ENCODE measurements around the gene FAM151A.

FAM151A gene

DNA sequence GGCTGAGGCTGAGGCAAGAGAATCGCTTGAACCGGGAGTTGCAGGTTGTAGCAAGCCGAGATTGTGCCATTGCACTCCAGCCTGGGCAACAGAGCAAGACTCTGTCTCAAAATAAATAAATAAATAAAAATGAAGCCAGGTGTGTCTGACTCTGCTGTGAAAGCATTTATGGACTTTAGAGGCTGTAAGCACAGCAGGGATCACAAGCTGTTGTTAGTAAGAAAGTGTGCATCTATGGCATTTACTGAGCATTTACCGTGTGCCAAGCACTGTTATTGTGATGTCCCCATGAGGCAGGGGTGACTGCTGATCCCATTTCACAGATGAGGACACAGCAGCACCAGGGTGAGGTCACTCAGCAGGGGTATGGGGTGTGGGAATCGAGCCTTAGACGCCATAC, 20.1 kb downstream of the FAM151A start:
- no peak for DNase-seq

- no peak for DNase-seq
These were observed 20.8 kb downstream of the FAM151A start for GRCh38 chr1:54602554-54602953.

GRCh38 chr1:54601730-54602129, 21.6 kb downstream of the FAM151A start:
- DNase-seq, result no peak

- no peak for DNase-seq
These were observed 22.2 kb downstream of the FAM151A start for GRCh38 chr1:54600947-54601721.

- no peak for DNase-seq
These were observed 24.0 kb downstream of the FAM151A start for GRCh38 chr1:54599211-54599823.

- no peak for DNase-seq
These were observed 25.8 kb downstream of the FAM151A start for GRCh38 chr1:54597455-54598030.

- no peak for DNase-seq
These were observed 26.6 kb downstream of the FAM151A start for GRCh38 chr1:54596756-54597155.

DNA sequence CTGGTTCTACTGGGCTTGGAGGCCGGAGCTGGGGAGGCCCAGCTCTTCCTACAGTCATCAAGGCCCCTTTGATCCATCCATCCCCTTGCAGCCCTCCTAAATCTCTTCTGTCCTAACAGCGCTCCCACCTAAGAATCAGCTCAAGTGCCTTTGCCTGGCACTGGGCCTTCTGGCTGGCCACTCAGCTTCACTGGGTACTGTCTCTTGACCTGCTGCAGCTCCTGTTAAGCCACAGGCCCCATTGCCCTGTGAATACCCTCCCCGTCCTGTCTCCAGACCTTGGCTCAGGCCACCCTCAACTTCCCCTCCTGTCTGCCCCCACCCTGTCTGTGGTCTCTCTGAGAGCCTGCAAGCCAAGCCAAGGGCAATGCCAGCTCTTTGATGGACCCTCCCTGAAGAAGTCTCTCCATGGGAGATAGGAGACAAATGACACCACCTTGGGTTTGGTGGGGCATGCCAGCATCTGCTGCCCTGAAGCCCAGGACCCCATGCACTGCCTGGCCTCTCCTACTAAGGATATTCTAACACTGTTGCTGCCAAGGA, 27.3 kb downstream of the FAM151A start:
- no peak for DNase-seq

- no peak for DNase-seq
These were observed 28.9 kb downstream of the FAM151A start for GRCh38 chr1:54594463-54594862.

GRCh38 chr1:54593571-54594160, 29.7 kb downstream of the FAM151A start:
- no peak for DNase-seq

GRCh38 chr1:54591127-54591756, 32.1 kb downstream of the FAM151A start:
- no peak for DNase-seq

DNA sequence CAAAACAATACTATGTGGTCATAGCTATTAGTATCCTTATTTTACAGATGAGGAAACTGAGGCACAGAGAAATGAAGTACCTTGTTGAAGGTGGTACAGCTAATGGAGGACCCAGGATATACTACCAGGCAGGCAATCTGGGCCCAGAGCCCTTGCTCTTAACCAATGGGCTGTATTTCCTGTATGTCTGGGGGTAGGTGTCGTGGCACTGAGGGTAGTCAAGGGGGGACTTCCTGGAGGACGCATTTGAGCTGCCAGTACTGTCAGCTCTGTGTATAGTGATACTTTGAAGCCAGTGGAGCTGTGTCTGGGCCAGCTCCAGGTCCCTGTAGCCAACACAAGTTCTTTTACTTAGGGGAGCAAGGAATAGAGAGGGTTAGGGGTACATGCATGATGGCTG, 34.9 kb downstream of the FAM151A start:
- no peak for DNase-seq

- no peak for DNase-seq
These were observed 37.9 kb downstream of the FAM151A start for GRCh38 chr1:54585181-54586066.

DNA sequence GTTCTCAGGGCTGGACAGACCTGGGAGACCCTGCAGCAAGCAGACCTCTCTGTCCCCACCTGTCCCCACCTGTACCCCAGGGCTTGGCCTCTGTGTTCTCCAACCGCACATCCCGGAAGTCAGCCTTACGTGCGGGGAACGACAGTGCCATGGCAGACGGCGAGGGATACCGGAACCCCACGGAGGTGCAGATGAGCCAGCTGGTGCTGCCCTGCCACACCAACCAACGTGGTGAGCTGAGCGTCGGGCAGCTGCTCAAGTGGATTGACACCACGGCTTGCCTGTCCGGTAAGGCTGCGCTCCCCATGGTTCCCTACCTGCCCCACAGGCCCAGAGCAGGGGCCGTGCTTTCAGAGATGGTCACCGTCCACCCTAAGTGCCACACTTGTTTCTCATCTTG, 38.8 kb downstream of the FAM151A start:
- DNase-seq, result no peak

DNA sequence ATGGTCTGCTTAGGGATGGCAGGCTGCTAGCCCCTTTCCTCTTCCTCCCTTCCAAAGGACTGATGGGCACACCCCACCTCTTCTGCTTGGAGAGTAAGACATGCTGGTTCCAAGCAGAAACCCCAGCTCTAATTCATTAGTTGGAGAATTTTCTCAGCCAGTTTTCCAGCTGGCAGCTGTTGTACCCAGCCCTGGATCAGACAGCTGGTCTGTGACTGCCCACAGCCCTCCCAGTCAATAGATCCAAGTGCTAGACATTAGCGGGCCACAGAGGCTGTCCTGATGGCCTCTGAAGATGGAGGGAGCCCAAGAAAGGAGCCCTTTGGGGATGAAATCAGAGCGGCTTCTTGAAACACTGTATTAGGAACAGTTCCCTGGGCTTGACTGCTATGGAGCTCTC, 39.5 kb downstream of the FAM151A start:
- DNase-seq, result no peak

DNA sequence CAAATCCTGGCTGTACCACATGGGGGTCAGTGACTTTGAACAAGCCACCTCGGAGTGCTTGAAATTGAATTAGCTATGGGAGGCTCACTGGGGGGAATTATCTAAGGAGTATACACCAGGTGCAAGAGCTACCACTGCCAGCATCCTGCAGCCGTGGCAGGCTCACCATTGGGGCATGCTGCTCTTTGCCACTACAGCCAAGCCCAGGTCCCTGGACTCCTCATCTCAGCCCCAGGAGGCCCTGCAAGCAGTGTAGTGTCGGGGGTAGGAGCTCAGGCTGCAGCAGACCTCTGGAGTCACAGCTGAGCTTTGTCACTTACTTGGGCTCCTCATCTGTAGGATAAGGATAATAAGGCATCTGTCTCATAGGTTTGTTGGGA, 40.0 kb downstream of the FAM151A start:
- DNase-seq, result no peak

DNA sequence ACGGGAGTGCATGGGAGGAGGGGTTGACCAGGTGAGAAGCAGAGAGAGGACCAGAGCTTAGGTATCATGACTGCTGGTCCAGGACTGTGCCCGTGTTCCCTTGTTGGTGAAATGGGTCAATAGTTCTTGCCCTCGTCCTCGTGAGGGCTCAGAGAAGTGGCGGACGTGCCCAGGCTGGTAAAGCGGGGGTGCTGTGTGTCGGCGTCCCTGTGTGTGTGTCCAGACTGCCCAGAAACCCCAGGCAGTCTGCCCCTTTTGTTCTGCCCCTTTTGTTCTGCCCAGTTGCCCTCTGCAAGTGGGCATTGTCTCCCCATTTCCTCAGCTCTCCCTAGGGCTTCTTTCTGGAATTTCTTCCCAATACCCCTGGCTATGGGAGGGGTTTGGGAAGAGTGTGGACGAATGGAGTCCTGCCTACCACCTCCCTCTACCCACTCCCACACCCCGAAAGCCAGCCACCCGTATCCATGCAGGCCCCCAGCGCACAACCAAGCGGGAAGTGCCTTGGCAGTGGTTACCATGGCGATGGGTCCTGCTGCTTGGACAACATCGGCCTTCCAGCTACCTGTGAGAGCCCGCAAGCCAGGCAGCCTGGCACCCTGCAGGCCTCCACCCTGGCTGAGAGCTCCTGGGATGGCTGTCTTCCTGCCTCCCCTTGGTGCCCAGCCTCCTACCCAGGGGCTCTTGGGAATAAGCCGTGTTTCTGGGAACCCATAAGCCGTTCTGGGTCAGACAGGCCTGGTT, 40.6 kb downstream of the FAM151A start:
- DNase-seq, result no peak

- no peak for DNase-seq
These were observed 41.7 kb downstream of the FAM151A start for GRCh38 chr1:54581621-54582035.

DNA sequence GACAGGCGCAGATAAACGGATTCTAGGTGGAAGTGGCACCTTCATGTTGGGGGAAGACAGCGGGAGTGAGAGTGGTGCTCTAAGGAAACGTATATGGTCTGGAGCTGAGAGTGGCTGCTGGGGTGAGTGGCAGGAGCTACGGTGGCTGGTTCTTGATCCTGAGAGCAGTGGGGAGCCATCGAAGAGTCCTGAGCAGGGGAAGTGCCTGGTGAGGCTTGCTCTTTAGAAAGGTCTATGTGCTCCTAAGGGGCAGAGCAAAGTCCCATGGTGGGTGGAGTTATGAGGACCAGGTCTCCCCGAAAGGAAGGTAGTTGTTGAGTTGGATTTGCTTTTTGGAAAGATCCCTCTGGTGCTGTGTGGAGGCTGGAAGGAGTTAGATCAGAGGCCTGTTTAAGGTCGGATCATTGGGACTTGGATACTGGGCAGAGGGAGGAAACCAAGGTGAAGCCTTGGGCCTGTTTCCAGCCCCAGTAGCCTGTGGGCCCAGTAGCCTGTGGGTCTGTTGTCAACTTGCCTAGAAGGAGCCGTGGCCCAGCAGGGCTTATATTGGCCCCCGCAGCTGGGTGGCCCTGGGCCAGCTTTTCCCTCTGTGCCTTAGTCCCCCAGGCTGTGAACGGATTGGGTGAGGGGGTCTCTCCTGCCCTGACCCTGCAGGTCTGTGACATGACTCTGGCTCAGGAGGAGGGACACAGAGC, 42.3 kb downstream of the FAM151A start:
- DNase-seq, result no peak

DNA sequence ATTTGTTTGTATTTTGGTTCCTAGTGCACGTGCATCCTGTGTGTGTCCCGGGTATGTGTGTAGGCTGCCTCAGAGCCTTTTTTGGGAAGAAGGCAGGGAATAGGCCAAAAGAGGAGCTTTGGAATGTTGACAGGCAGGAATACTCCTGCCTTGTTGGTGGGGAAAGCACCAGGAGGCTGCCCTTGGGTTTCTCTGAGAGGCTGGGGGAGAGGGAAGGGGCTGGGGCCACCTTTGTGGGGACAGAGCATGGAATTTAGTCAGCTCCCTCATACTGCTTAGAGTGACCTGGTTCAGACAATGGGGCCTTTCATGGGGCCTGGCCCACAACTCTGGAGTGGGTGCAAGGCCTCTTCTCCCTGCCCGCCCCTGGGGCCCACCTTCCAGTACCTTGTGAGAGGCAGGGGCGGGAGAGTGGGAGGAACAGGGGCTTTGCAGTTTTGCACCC, 44.0 kb downstream of the FAM151A start:
- DNase-seq, result no peak

DNA sequence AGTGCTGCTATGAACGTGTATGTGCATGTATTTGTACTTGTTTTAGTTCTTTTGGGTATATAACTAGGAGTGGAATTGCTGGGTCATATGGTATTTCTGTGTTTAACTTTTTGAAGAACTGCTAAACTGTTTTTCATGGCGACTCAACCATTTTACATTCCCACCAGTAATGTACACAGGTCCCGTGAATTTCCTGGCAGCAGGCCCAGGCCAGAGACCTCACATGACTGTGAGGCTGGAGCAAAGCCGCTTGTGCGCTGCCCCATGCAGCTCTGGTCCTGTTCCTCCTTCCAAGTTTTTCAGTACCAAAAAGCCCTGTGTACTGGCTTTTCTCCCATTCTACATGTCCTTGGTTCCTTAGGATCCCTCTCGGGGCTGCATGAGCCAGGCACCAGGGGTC, 45.7 kb downstream of the FAM151A start:
- no peak for DNase-seq

Data from NCI-H187 treated with DMSO at 0.1 percent for 48 hours (cell line).